ENCODE measurements around the gene NAV2. TPM values are rescaled to one million over a fixed set of nuclear protein-coding genes. Genes with fewer than 3 reads are reported as not detected.
"Not testable (repeated sequence)": the region's sequence is repeated elsewhere in the genome, so short reads cannot be mapped to it uniquely, and the experiment has no call there.

The NAV2 gene
- total RNA-seq, 2 experiments from 2014 or later: 0.23 to 0.36 TPM

GRCh38 chr11:19923626-19924025, 211.0 kb downstream of the NAV2 start:
- intact Hi-C loops (cut with micrococcal nuclease): no loop called here
- no peak overlapping the region for H3K27ac Mint-ChIP-seq
- H3K4me3 Mint-ChIP-seq: no peak overlapping the region
- H3K27me3 Mint-ChIP-seq: peaks cover 9% of the 10 kb centered on the region
- H3K36me3 Mint-ChIP-seq (ENCODE audit: low read depth): no peaks in the 10 kb centered on the region
- no peaks in the 10 kb centered on the region for H3K4me1 Mint-ChIP-seq (ENCODE audit: low read depth)
- ChIA-PET CTCF (interaction anchor here (0.9 kb wide), 1 partner anchor 16 kb away, joined by 5 read pairs; no protein-coding TSS in a partner anchor), POLR2A (no interaction called here)
- no peak for DNase-seq
- H3K9me3 Mint-ChIP-seq: no peaks in the 10 kb centered on the region
- ATAC-seq: no peak
- no peak for TF ChIP-seq CTCF (IDR thresholded peaks at IDR 0.05)

- DNase-seq: no peak
- H3K36me3 Mint-ChIP-seq (ENCODE audit: low read depth): no peaks in the 10 kb centered on the region
- H3K4me3 Mint-ChIP-seq: no peak overlapping the region
- ATAC-seq: no peak
- peaks cover 7% of the 10 kb centered on the region for H3K27me3 Mint-ChIP-seq
- ChIA-PET CTCF (interaction anchor here (0.9 kb wide), 1 partner anchor 15 kb away, joined by 5 read pairs; no protein-coding TSS in a partner anchor), POLR2A (no interaction called here)
- TF ChIP-seq CTCF (IDR thresholded peaks at IDR 0.05): no peak
- H3K9me3 Mint-ChIP-seq: no peaks in the 10 kb centered on the region
- no peak overlapping the region for H3K27ac Mint-ChIP-seq
- H3K4me1 Mint-ChIP-seq (ENCODE audit: low read depth): no peaks in the 10 kb centered on the region
- intact Hi-C loops (cut with micrococcal nuclease): no loop called here
Measured at GRCh38 chr11:19924311-19924710, 211.7 kb downstream of the NAV2 start.

GRCh38 chr11:19924716-19925115, 212.1 kb downstream of the NAV2 start:
- Mint-ChIP-seq H3K27me3 (peaks cover 3% of the 10 kb centered on the region), H3K36me3 (ENCODE audit: low read depth) (no peaks in the 10 kb centered on the region), H3K4me1 (ENCODE audit: low read depth) (no peaks in the 10 kb centered on the region), H3K9me3 (no peaks in the 10 kb centered on the region), H3K27ac (no peak overlapping the region), H3K4me3 (no peak overlapping the region)
- TF ChIP-seq CTCF (IDR thresholded peaks at IDR 0.05): no peak
- DNase-seq (no peak), ATAC-seq (no peak)
- POLR2A ChIA-PET: no interaction called here
- intact Hi-C loops (cut with micrococcal nuclease): no loop called here
- CTCF ChIA-PET: no interaction called here

- DNase-seq; H3K4me3 Mint-ChIP-seq; POLR2A ChIA-PET; H3K27ac Mint-ChIP-seq; H3K36me3 Mint-ChIP-seq (ENCODE audit: low read depth); intact Hi-C loops (cut with micrococcal nuclease); H3K9me3 Mint-ChIP-seq; ATAC-seq; H3K27me3 Mint-ChIP-seq; H3K4me1 Mint-ChIP-seq (ENCODE audit: low read depth): not testable (repeated sequence)
- CTCF ChIA-PET: interaction anchor here (0.6 to 1.5 kb wide), 3 partner anchors 10 to 201 kb away, joined by 3 to 5 read pairs (median 4); no protein-coding TSS in a partner anchor
Measured at GRCh38 chr11:19927403-19927802, 214.8 kb downstream of the NAV2 start.

- H3K27ac Mint-ChIP-seq: no peak overlapping the region
- H3K27me3 Mint-ChIP-seq: peaks cover 5% of the 10 kb centered on the region
- intact Hi-C loops (cut with micrococcal nuclease): no loop called here
- H3K36me3 Mint-ChIP-seq (ENCODE audit: low read depth): no peaks in the 10 kb centered on the region
- no peak for TF ChIP-seq CTCF (IDR thresholded peaks at IDR 0.05)
- no peak overlapping the region for H3K4me3 Mint-ChIP-seq
- ChIA-PET POLR2A (no interaction called here), CTCF (no interaction called here)
- H3K4me1 Mint-ChIP-seq (ENCODE audit: low read depth): no peaks in the 10 kb centered on the region
- H3K9me3 Mint-ChIP-seq: no peaks in the 10 kb centered on the region
- ATAC-seq (no peak), DNase-seq (no peak)
Measured at GRCh38 chr11:19929147-19929546, 216.5 kb downstream of the NAV2 start.

- DNase-seq (no peak), ATAC-seq (no peak)
- Mint-ChIP-seq H3K4me1 (ENCODE audit: low read depth) (no peaks in the 10 kb centered on the region), H3K36me3 (ENCODE audit: low read depth) (no peaks in the 10 kb centered on the region), H3K4me3 (no peak overlapping the region), H3K9me3 (no peaks in the 10 kb centered on the region), H3K27me3 (peaks cover 3% of the 10 kb centered on the region), H3K27ac (no peak overlapping the region)
- TF ChIP-seq CTCF (IDR thresholded peaks at IDR 0.05): no peak
- ChIA-PET POLR2A (no interaction called here), CTCF (no interaction called here)
- intact Hi-C loops (cut with micrococcal nuclease): no loop called here
Measured at GRCh38 chr11:19929655-19930054, 217.0 kb downstream of the NAV2 start.
